PC-9 (cell line): ENCODE measurements around the gene LARP4B. TPM values are rescaled to one million over a fixed set of nuclear protein-coding genes. Genes with fewer than 3 reads are reported as not detected.

Experiments used
- total RNA-seq: library from RNA; stranded (reverse); gene quantifications from 2 replicates; pipeline ENCODE4 v1.2.3, GENCODE V29; 2021

The LARP4B gene
- total RNA-seq, 1 experiment from 2014 or later = 93.4 TPM

Other genes with a start within 250 kb of the LARP4B start
- gene DIP2C, start 242.0 kb downstream of the LARP4B start, total RNA-seq = 0.83 and 1.1 TPM in 2 replicates
- gene GTPBP4, start 56.7 kb upstream of the LARP4B start, total RNA-seq = 62.5 and 74.1 TPM in 2 replicates
- not detected in 2 replicates for gene IDI2, start 94.2 kb upstream of the LARP4B start, total RNA-seq
- gene IDI1, start 117.4 kb upstream of the LARP4B start, total RNA-seq = 38.5 and 57.7 TPM in 2 replicates
- 10.9 and 12.3 TPM in 2 replicates for gene WDR37, start 124.7 kb upstream of the LARP4B start, total RNA-seq